ENCODE data around the gene SUSD1.
"Not testable (repeated sequence)": the region's sequence is repeated elsewhere in the genome, so short reads cannot be mapped to it uniquely, and the experiment has no call there.

The SUSD1 gene

DNA sequence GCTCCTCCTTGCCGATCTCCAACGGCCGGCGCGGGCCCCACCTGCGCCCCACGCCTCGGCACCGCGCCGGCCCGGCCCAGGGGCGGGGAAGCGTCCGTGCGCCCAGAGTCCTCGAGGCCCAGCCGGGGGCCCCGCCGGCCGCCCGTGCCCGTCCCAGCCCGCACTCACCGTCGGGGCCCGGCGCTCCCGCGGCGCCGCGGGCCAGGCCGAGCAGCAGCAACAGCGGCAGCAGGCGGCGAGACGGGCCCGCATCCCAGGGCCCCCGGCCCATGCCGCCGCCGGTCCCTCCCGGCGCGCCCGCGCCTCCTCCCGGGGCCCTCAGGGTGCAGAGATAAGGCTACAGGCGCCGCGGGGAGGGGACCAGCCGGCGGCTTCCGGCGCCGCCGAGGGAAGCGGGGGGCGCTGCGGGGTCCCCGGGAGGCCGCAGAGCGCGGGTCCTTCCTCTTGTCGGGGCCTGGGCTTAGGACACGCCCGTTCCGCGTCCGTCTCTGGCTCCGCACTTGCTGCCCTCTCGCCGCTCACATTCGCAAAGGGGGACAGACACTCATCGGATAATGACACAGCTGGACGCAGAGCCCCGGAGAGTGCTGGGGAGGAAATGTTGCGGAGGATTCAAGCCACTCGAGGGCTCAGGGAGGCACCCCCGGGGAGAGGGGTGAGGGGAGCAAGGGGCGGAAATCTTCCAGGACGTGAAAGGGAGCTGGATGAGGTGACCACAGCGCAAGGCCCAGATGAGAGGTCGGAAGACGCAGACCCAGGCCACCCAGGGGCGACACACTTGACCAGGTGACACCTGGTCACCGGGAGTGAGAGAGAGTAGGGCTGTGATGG lies at the start of gene SUSD1:
TSS of gene SUSD1 (minus strand) at position 333 of the 831 bp plus-strand sequence. CDS start at position 271, 62 bp downstream.
- DNase-seq (ENCODE audit: low read depth in 2 of 2): peak in 1 of 2 donors; percentile 18

DNA sequence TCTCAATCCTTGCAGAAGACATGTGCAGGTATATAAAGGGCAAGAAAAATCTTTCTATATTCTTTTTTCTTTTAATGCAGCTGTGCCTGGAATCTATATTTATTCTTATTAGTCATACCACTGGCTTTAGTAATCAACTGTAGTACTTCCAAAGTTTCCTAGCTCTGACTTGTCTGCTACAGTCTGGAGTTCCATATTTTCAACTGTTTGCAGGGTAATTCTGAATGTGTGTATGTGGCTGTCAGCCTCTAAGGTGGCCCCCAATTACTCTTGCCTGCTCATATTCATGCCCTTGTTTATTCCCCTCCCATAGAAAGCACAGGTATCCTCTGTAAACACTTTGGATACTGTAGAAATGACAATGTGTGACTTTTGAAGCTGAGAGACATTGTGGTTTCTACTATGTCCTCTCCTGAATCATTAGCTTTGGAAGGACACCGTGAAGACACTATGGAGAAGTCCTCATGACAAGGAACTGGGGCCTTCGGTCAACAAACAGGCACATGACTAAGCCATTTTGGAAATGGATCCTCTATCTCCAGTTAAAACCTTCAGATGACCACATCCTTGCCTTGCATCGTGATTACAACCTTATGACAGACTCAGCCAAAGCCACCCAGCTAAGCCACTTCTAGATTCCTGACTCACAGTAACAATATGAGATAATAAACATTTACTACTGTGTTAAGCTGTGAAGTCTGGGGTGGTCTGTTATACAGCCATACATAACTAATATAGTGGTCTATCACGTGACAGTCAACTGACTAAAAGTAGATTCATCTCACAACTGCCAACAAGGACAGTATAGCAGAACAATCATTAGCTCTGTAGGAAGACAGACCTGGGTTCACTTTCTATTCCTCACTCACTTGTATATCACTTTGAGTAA lies 49.5 kb upstream of the SUSD1 start:
- DNase-seq (ENCODE audit: low read depth in 2 of 2): no peak

DNA sequence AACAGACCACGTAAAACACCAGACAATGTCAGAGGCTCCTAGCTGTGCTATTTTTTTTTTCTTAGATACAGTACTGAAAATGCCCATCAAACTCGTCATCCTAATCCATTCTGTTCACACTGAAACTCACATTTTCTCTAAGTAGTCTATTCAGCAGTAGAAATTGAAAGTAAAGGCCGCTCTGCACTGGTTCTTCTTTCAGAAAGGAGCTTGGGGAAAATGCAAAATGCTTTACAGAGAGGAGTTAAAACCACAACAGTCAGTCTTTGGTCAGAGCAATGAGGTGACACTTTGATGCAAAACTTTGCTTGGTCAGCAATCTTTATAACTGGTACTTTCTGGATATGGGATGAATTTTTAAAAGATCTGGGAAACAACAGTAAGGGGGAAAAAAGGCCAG lies 43.8 kb upstream of the SUSD1 start:
- DNase-seq (ENCODE audit: low read depth in 2 of 2): peak in 1 of 2 donors; percentile 1

DNA sequence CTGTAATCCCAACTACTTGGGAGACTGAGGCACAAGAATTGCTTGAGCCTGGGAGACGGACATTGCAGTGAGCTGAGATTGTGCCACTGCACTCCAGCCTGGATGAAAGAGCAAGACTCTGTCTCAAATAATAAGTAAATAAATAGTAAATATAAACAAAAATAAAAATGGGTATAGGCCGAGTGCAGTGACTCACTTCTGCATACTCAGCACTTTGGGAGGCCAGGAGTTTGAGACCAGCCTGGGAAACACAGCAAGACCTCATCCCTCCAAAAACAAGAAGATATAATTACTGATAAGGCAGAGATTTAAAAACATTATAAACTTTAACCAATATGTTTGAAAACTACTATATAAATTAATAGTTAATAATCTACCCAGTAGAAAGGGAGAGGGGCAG lies 37.8 kb upstream of the SUSD1 start:
- no peak for DNase-seq (ENCODE audit: low read depth in 2 of 2)

DNA sequence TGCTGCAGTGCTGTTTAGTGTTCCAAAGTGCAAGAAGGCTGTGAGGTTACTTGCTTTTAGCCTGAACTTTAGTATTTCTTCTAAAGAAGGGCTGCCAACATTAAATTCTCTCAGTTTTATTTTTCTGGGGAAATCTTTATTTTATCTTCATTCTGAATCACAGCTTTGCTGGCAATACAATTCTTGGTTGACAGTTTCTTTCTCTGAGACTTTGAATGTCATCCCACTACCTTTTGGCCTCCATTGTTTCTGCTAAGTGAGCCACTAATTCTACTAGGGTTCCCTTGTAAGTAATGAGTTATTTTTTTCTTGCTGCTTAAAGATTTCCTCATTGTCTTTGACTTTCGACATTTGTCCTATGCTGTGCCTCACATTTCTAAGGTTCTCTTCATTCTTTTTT lies 32.4 kb upstream of the SUSD1 start:
- no peak for DNase-seq (ENCODE audit: low read depth in 2 of 2)

DNA sequence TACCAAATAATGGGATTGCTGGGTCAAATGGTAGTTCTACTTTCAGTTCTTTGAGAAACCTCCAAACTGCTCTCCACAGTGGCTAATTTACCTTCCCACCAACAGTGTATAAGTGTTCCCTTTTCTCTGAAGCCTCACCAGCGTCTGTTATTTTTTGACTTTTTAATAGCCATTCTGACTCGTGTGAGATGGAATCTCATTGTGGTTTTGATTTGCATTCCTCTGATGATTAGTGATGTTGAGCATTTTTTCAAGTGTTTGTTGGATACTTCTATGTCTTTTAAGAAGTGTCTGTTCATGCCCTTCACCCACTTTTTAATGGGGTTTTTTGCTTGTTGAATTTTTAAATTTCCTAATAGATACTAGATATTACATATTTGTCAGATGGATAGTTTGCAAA lies 28.4 kb upstream of the SUSD1 start:
- no peak for DNase-seq (ENCODE audit: low read depth in 2 of 2)

DNA sequence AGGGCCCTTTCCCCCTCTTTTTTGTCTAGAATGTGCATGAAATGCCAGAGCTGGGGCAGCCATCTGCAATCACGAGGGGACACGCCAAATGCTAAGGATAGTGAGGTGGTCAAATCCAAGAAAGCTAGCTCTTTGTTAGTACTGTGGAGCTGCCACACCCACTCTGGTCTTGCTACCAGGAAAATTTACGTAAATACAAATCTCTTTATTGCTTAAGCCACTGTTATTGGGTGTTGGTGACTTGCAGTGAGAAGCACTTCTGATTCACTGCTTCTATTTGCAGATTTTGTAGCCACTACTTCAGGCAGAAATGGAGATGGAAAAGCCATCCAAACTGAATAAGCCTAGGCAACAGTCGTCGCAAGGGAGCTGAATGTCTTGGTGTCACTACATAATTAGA lies 25.6 kb upstream of the SUSD1 start:
- no peak for DNase-seq (ENCODE audit: low read depth in 2 of 2)

DNA sequence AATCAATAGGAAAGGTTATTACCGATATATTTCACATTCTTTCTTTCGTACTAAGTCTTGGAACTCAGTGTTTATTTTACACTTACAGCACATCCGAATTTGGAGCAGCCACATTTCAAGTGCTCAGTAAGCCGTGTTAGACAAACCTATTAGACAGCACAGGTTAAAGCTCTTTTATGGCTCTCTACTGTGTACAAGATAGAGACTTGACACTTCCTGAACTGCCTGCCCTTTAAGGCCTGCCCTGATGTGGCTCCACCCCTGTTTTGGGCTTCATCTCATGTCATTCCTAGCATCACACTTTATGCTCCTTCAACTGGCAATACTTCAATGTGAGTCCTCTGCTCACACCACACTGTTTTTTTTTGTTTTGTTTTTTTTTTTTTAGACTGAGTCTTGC lies 23.5 kb upstream of the SUSD1 start:
- DNase-seq (ENCODE audit: low read depth in 2 of 2): no peak

DNA sequence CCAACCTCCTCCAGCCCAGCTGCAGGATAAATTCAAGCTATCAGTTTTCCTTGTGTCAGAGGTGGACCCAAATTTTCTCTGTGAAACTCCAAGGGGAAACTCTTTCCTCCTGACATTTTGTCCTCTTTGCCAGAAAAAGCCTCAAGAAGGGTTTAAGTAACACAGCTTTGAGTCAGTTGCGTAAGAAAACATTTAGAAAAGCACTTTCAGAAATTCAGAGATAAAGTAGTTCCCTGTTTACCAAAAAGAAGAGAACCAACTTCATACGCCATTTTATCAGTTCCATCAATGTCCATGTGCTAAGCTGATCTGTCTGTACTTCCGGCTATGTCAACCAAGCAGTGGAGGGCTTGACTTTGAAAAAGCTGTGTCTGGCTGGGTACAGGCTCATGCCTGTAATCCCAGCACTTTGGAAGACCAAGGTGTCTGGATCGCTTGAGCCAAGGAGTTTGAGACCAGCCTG lies 19.9 kb upstream of the SUSD1 start:
- no peak for DNase-seq (ENCODE audit: low read depth in 2 of 2)

DNA sequence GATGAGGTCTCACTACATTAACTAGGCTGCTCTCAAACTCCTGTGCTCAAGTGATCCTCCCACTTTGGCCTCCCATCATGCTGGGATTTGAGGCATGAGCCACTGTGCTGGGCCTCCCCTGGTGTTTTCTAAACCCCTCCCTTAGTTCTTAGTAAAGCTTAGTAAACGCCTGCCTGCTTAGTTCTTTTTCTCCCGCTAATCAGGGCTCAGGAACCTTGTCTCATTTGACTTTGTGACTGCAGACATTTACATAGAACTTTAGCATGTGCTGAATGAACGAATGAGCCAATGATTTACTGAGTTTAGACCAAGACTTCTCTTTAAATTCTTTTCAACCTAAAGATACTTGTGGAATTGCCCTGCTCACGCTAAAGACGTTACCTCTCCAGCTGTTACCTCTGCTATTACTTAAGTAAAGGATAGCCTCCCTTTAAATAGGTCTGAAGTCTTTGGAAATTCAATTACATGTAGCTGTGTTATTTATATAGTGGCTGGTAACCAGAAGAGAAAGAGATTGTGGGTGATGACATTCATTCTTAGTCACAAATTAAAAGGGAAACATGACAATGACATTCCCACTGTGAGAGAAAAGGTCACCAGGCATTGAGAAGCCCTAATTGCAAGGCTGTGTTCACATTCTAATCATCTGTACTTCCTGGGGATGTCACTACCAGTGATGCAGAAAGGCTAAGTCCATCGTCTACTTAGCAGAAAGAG lies 18.6 kb upstream of the SUSD1 start:
- DNase-seq (ENCODE audit: low read depth in 2 of 2): no peak

DNA sequence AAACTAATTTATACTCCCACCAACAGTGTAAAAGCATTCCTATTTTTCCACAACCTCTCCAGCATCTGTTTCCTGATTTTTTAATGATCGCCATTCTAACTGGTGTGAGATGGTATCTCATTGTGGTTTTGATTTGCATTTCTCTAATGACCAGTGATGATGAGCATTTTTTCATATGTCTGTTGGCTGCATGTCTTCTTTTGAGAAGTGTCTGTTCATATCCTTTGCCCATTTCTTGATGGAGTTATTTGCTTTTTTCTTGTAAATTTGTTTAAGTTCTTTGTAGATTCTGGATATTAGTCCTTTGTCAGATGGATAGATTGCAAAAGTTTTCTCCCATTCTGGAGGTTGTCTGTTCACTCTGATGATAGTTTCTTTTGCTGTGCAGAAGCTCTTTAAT lies 15.2 kb upstream of the SUSD1 start:
- not testable (repeated sequence) for DNase-seq (ENCODE audit: low read depth in 2 of 2)

DNA sequence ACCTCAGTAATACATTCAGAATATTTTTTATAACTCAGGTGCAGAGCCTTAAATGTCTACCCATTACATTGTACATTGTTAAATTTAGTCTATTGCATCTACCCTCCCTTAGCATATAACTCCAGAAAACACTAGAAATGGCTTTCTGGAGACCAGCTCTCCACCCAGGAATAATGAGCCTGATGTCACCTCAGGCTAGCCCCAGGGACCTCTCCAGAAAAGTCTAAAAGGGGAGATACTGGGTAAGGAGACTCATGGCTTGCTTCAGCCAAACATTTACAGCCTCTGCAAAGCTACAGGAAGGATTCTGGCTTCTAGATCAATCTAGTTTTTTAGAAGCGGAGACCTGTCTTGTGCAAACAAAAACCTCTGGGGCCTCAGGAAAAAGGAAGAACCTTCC lies 13.8 kb upstream of the SUSD1 start:
- no peak for DNase-seq (ENCODE audit: low read depth in 2 of 2)

DNA sequence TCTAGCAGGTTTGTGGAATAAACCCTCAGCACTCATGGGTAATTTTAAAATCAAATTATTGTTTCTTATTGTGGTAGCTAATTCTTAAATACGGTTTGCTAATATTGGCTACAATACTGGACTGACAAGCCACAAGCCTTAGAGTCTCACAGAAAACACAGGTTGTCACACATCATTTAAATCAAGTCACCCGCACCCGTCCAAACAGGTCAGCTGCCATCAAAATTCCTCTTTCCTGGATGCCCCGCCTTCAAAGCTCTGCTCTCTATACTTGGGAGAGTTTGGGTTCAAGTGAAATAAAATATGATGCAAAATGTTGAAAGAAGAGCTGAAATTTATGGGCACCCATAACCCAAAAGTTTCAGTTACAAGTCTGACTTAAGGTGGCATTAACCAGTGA lies 12.3 kb upstream of the SUSD1 start:
- DNase-seq (ENCODE audit: low read depth in 2 of 2): no peak

DNA sequence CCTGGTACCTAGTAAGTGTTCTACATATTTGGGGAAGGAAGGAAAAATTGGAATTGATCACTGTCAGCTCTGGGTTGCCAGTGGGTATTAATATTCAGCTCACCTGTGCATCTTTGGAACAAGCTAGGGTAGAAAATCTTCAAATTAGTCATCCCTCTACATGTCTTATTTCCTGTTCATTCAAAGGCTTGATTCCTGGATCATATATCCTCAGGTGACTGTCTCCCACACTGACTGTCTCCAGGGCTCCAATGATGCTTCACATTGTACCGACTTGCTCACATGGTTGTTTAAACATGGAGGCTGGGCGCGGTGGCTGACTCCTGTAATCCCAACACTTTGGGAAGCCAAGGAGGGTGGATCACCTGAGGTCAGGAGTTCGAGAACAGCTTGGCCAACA lies 11.6 kb upstream of the SUSD1 start:
- DNase-seq (ENCODE audit: low read depth in 2 of 2): no peak

DNA sequence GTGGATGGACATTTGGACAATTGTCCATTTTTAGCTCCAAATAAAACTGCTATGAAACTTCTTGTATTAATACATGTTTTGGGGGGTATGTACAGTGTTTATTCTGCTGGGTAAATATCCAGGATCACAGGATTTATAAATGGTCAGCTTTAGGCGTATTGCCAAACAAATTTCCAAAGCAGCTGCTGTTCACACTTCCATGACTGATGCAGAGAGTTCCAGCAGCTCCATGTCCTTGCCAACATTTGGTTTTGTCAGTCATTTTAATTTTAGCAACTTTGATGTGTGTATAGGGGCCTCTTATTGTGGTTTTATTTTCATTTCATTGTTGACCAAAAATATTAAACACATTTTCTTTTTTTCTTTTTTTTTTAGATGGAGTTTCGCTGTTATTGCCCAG lies 9.8 kb upstream of the SUSD1 start:
- no peak for DNase-seq (ENCODE audit: low read depth in 2 of 2)

DNA sequence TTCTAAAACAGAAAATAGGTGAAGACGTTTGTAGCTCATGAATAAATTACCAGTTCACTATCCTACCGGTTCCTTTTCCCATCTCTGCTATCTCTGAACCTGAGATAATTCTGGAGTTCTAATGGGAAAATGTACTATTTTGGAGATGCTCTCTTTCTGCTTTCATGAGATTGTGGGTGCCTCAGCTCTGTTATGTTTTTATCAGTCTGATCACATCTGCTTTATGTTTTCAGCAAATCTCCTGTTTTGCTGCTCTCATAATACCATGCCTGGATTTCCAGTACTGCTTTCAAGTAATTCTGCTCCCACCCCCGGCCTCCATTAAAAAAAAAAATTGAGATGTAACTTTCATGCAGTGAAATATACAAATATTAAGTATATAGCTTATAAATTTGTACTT lies 9.1 kb upstream of the SUSD1 start:
- no peak for DNase-seq (ENCODE audit: low read depth in 2 of 2)

DNA sequence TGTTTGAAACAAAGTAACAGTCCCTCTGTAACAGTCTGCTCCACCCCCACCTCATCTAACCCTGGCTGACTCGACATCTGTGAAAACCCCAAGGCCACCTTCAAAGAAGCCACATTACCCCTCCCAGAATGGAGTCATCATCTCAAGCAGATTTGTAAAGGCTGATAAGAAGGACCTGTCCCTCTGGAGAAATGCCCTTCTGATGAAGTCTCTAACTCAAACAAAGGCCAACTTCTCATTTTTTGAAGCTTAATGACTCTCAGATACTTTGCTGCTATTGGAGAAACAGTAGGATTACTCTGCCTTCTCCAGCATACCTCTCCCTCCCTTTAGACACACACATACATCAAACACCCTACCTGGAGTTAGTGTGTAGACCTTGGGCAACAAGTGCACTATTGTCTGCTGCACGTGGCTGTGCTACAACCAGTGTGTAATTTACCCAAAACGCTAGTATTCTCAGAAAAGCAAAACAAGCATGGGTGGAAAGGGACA lies 5.3 kb upstream of the SUSD1 start:
- peak; percentile 25 to 47 for DNase-seq (ENCODE audit: low read depth in 2 of 2)

DNA sequence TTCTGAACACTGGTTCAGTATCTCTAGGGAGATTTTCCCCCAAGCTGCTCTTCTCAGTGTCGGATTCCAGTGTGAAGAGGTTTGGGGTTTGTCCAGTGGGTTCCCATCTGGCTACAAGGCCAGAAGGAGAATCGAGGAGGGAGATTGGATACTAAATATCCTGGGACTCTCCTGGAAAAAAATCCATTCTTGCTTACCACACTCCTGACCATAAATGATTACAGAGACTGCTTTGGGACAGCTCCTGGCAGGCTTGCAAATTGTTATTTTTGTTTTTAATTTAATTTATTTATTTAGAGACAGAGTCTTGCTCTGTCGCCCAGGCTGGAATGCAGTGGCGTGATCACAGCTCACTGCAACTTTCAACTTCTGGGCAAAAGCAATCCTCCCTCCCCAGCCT lies 4.7 kb upstream of the SUSD1 start:
- DNase-seq (ENCODE audit: low read depth in 2 of 2): no peak

DNA sequence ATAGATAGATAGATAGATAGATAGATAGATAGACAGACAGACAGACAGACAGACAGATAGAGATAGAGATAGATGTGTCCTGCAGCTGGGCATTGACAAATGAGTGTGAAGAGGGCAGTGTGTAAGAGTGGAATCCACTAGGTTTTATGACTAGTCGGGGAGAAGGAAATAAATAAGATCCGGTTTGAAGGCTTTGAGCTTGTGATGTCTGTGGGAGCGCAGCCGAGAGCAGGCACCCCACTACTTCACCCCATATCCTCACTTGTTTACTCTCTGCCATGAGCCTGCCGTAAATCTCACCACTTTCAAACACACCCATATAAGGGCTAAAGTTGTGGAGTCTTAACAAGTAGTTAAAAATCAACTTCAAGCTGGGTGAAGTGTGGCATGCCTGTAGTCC lies 1.4 kb upstream of the SUSD1 start:
- DNase-seq (ENCODE audit: low read depth in 2 of 2): peak in 1 of 2 donors; percentile 6

DNA sequence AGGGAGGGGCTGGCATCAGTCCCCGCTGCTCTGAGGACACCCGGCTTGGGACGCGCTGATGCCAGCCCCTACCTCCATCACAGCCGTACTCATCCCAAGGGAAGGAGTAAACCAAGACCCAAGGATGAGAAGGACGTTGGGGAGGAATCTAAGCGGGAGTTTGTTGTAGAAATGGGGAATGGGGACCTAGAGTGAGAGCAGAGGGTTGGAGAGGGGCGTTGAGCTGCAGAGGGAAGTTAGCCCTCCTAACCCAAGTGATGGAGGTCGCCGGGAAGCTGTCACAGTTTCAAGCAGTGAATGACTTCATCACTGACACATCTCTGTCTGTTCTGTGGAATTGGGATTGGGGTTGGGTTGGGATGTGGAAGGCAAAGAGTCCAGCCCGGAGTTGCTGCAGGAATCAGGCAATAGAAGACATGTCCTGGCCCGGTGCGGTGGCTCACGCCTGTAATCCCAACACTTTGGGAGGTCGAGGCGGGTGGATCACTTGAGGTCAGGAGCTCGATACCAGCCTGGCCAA lies 759 bp upstream of the SUSD1 start:
- no peak for DNase-seq (ENCODE audit: low read depth in 2 of 2)

DNA sequence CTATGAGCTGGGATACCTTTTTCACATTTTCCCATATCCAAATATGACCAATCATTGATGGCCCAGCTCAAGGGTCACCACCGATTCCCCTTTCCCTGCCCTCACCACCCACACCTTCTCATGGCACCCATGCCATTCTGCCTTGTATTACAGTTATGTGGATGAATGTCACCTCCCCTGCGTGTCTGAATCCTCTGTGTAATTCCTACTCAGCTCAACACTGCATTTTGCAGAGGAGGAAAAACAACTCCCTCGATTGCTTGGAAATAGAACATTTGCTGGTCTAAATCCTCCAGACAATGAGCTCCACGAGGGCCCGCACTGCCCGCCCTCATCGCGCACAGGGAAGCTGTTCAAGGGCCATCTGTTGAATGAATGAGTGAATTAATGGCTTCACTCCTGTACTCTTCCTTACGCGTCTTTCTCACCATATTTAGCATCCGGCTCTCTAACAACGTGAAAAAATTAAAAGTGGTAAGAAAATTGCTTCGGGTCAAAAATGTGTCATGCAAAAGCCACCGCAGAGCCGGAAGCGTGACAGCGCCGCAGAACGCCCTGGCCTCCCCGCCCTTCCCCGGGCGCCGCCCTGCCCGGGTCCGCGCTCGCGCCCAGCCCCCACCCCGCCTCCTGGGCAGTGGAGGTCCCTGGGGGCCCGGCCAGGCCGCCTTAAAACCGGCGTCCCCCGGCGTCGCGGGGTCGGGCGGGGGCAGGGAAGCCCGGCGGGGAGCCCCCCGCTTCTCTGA lies 704 bp downstream of the SUSD1 start:
- DNase-seq (ENCODE audit: low read depth in 2 of 2): peak; percentile 51 to 72
